ENCODE measurements around the gene GEMIN2. TPM values are rescaled to one million over a fixed set of nuclear protein-coding genes. Genes with fewer than 3 reads are reported as not detected.
A peak's percentile ranks its signal among the peaks of the same experiment; 100 is the strongest.

GEMIN2 gene
- total RNA-seq, 2 donors from 2014 or later: 35.2 to 41.7 TPM

DNA sequence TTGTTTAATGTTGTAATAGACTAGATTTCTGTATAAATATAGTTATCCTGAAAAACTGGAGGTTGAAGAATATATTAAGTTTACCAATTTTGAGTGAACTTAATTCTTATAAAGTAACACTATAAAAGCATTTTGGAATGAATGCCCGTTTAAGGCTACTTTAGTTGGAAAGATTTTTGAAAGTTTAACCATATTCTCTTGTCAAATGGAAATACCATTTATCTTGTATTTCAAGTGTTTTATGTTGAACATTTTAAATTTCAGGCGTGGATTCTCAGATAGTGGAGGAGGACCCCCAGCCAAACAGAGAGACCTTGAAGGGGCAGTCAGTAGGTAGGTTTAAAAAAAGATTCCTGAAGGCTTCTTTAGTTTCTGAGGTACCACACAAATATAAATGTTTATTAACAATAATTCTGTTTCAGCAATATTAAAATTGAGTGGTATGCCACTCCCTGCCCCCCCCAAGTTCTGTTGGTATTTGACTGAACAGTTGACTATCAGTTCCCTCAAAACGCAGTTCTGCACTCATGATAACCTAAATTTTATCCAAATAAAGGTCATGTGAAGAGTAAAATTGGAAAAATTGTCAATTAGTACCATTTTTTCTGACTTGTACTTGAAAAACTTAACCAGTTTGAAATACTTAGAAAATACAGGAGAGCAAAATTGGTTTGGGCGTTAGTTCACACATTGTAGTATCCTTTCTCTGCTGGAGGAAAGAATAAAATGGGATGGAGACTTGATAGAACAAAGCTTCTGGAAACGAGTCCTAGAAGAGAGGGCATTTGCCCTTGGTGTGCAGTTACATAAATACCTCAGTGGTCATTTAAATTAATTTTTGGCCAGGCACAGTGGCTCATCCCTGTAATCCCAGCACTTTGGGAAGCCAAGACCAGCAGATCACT lies 62.4 kb downstream of the GEMIN2 start:
- H3K9ac ChIP-seq (ENCODE audit: extremely low read depth, low read length, poor library complexity, severe bottlenecking): peak overlapping the region; percentile 98
- no peak overlapping the region for H3K27ac ChIP-seq (ENCODE audit: low read depth, low read length)
- TF ChIP-seq, protein P1, sequence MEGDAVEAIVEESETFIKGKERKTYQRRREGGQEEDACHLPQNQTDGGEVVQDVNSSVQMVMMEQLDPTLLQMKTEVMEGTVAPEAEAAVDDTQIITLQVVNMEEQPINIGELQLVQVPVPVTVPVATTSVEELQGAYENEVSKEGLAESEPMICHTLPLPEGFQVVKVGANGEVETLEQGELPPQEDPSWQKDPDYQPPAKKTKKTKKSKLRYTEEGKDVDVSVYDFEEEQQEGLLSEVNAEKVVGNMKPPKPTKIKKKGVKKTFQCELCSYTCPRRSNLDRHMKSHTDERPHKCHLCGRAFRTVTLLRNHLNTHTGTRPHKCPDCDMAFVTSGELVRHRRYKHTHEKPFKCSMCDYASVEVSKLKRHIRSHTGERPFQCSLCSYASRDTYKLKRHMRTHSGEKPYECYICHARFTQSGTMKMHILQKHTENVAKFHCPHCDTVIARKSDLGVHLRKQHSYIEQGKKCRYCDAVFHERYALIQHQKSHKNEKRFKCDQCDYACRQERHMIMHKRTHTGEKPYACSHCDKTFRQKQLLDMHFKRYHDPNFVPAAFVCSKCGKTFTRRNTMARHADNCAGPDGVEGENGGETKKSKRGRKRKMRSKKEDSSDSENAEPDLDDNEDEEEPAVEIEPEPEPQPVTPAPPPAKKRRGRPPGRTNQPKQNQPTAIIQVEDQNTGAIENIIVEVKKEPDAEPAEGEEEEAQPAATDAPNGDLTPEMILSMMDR (conservative IDR thresholded peaks at IDR 0.05): no peak
- H3K36me3 ChIP-seq (ENCODE audit: control insufficient read depth, insufficient read depth, low read length): peaks cover 56% of the 10 kb centered on the region
- Mint-ChIP-seq H3K4me3 (peak overlapping the region; percentile 97), H3K27me3 (ENCODE audit: insufficient read depth) (no peaks in the 10 kb centered on the region), H3K9me3 (no peaks in the 10 kb centered on the region), H3K27ac (peak overlapping the region; percentile 100), H3K4me1 (peaks cover 18% of the 10 kb centered on the region), H3K36me3 (ENCODE audit: low read depth) (peaks cover 39% of the 10 kb centered on the region)
- DNase-seq: no peak
- 80 to 85% methylated on average over 2 to 5 of the region's 5 CpGs for WGBS, 2 experiments (ENCODE audit: insufficient coverage in 1 of 2, insufficient read length in 1 of 2)
- no peaks in the 10 kb centered on the region for H3K27me3 ChIP-seq (ENCODE audit: control insufficient read depth, insufficient read depth, low read length, poor library complexity, severe bottlenecking)
- peak overlapping the region; percentile 94 for H3K4me3 ChIP-seq (ENCODE audit: low read length)
- H3K4me1 ChIP-seq (ENCODE audit: control insufficient read depth, insufficient read depth, low read length): peaks cover 14% of the 10 kb centered on the region
- no peaks in the 10 kb centered on the region for H3K9me3 ChIP-seq (ENCODE audit: control insufficient read depth, low read length)

DNA sequence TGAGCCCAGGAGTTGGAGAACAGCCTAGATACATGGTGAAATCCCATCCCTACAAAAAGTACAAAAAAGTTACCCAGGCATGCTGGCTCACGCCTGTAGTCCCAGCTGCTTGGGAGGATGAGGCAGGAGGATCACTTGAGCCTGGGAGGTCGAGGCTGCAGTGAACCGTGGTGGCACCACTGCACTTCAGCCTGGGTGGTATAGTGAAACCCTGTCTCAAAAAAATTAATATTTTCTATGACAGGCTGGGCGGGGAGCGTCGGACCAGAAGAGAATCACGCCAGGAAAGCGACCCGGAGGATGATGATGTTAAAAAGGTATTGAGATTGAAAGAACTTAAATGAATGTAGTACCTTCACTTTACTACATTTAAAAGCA lies 63.0 kb downstream of the GEMIN2 start:
- H3K27ac ChIP-seq (ENCODE audit: low read depth, low read length): no peak overlapping the region
- H3K9me3 Mint-ChIP-seq: no peaks in the 10 kb centered on the region
- 93 to 96% methylated on average over 2 to 4 of the region's 9 CpGs for WGBS, 2 experiments (ENCODE audit: insufficient coverage in 1 of 2, insufficient read length in 1 of 2)

GRCh38 chr14:39179042-39179441 lies 64.9 kb downstream of the GEMIN2 start:
- Mint-ChIP-seq H3K36me3 (ENCODE audit: low read depth) (peaks cover 53% of the 10 kb centered on the region), H3K27ac (no peak overlapping the region), H3K27me3 (ENCODE audit: insufficient read depth) (no peaks in the 10 kb centered on the region), H3K9me3 (no peaks in the 10 kb centered on the region), H3K4me3 (no peak overlapping the region), H3K4me1 (peaks cover 16% of the 10 kb centered on the region)
- peak overlapping the region; percentile 12 for H3K4me3 ChIP-seq (ENCODE audit: low read length)
- H3K9ac ChIP-seq (ENCODE audit: extremely low read depth, low read length, poor library complexity, severe bottlenecking): no peak overlapping the region
- no peaks in the 10 kb centered on the region for H3K9me3 ChIP-seq (ENCODE audit: control insufficient read depth, low read length)
- no peak overlapping the region for H3K27ac ChIP-seq (ENCODE audit: low read depth, low read length)
- TF ChIP-seq, protein P1 (conservative IDR thresholded peaks at IDR 0.05): no peak
- WGBS, 2 experiments (ENCODE audit: insufficient coverage in 1 of 2, insufficient read length in 1 of 2): 97 to 100% methylated on average over 6 of the region's 6 CpGs
- DNase-seq: no peak
- peaks cover 16% of the 10 kb centered on the region for H3K4me1 ChIP-seq (ENCODE audit: control insufficient read depth, insufficient read depth, low read length)
- H3K36me3 ChIP-seq (ENCODE audit: control insufficient read depth, insufficient read depth, low read length): peaks cover 81% of the 10 kb centered on the region
- H3K27me3 ChIP-seq (ENCODE audit: control insufficient read depth, insufficient read depth, low read length, poor library complexity, severe bottlenecking): no peaks in the 10 kb centered on the region

More for the DNA sequence above, 63.0 kb downstream of the GEMIN2 start:
- Histone ChIP-seq H3K36me3 (ENCODE audit: control insufficient read depth, insufficient read depth, low read length) (peaks cover 62% of the 10 kb centered on the region), H3K27me3 (ENCODE audit: control insufficient read depth, insufficient read depth, low read length, poor library complexity, severe bottlenecking) (no peaks in the 10 kb centered on the region), H3K9me3 (ENCODE audit: control insufficient read depth, low read length) (no peaks in the 10 kb centered on the region), H3K4me1 (ENCODE audit: control insufficient read depth, insufficient read depth, low read length) (peaks cover 16% of the 10 kb centered on the region), H3K9ac (ENCODE audit: extremely low read depth, low read length, poor library complexity, severe bottlenecking) (no peak overlapping the region), H3K4me3 (ENCODE audit: low read length) (peak overlapping the region; percentile 94)
- H3K4me3 Mint-ChIP-seq: peak overlapping the region; percentile 97
- H3K36me3 Mint-ChIP-seq (ENCODE audit: low read depth): peaks cover 39% of the 10 kb centered on the region
- H3K27me3 Mint-ChIP-seq (ENCODE audit: insufficient read depth): no peaks in the 10 kb centered on the region
- TF ChIP-seq, protein P1 (conservative IDR thresholded peaks at IDR 0.05): no peak
- H3K4me1 Mint-ChIP-seq: peaks cover 16% of the 10 kb centered on the region
- H3K27ac Mint-ChIP-seq: peak overlapping the region; percentile 47
- DNase-seq: no peak
